ENCODE data around the gene MYRFL.

MYRFL gene

GRCh38 chr12:69947123-69947522 lies 122.1 kb downstream of the MYRFL start:
- no peaks in the 10 kb centered on the region for H3K9me3 ChIP-seq (ENCODE audit: severe bottlenecking)
- DNase-seq = no peak
- H3K27ac ChIP-seq = no peak overlapping the region
- H3K4me3 ChIP-seq (ENCODE audit: low read depth, low read length) = no peak overlapping the region
- no peaks in the 10 kb centered on the region for H3K36me3 ChIP-seq
- TF ChIP-seq CTCF (IDR thresholded peaks at IDR 0.05; ENCODE audit: low read depth, low read length) = no peak
- no peaks in the 10 kb centered on the region for H3K27me3 ChIP-seq (ENCODE audit: insufficient read depth, low read depth, severe bottlenecking)

- H3K27ac ChIP-seq = no peak overlapping the region
- no peak for TF ChIP-seq CTCF (IDR thresholded peaks at IDR 0.05; ENCODE audit: low read depth, low read length)
- H3K36me3 ChIP-seq = no peaks in the 10 kb centered on the region
- H3K9me3 ChIP-seq (ENCODE audit: severe bottlenecking) = no peaks in the 10 kb centered on the region
- DNase-seq = no peak
- no peak overlapping the region for H3K4me3 ChIP-seq (ENCODE audit: low read depth, low read length)
- no peaks in the 10 kb centered on the region for H3K27me3 ChIP-seq (ENCODE audit: insufficient read depth, low read depth, severe bottlenecking)
Measured at GRCh38 chr12:69947897-69948296, 122.9 kb downstream of the MYRFL start.

GRCh38 chr12:69948851-69949250 lies 123.8 kb downstream of the MYRFL start:
- Histone ChIP-seq H3K36me3 (no peaks in the 10 kb centered on the region), H3K4me3 (ENCODE audit: low read depth, low read length) (no peak overlapping the region), H3K27me3 (ENCODE audit: insufficient read depth, low read depth, severe bottlenecking) (no peaks in the 10 kb centered on the region), H3K9me3 (ENCODE audit: severe bottlenecking) (no peaks in the 10 kb centered on the region), H3K27ac (no peak overlapping the region)
- TF ChIP-seq CTCF (IDR thresholded peaks at IDR 0.05; ENCODE audit: low read depth, low read length) = no peak
- DNase-seq = no peak

- DNase-seq = no peak
- no peak for TF ChIP-seq CTCF (IDR thresholded peaks at IDR 0.05; ENCODE audit: low read depth, low read length)
- Histone ChIP-seq H3K27ac (no peak overlapping the region), H3K4me3 (ENCODE audit: low read depth, low read length) (no peak overlapping the region), H3K27me3 (ENCODE audit: insufficient read depth, low read depth, severe bottlenecking) (no peaks in the 10 kb centered on the region), H3K9me3 (ENCODE audit: severe bottlenecking) (no peaks in the 10 kb centered on the region), H3K36me3 (no peaks in the 10 kb centered on the region)
Measured at GRCh38 chr12:69949311-69950002, 124.4 kb downstream of the MYRFL start.

- Histone ChIP-seq H3K9me3 (ENCODE audit: severe bottlenecking) (no peaks in the 10 kb centered on the region), H3K27me3 (ENCODE audit: insufficient read depth, low read depth, severe bottlenecking) (no peaks in the 10 kb centered on the region), H3K36me3 (no peaks in the 10 kb centered on the region), H3K27ac (no peak overlapping the region), H3K4me3 (ENCODE audit: low read depth, low read length) (no peak overlapping the region)
- no peak for TF ChIP-seq CTCF (IDR thresholded peaks at IDR 0.05; ENCODE audit: low read depth, low read length)
- no peak for DNase-seq
Measured at GRCh38 chr12:69951108-69951507, 126.1 kb downstream of the MYRFL start.

- DNase-seq = no peak
- Histone ChIP-seq H3K9me3 (ENCODE audit: severe bottlenecking) (no peaks in the 10 kb centered on the region), H3K27me3 (ENCODE audit: insufficient read depth, low read depth, severe bottlenecking) (no peaks in the 10 kb centered on the region), H3K36me3 (no peaks in the 10 kb centered on the region), H3K4me3 (ENCODE audit: low read depth, low read length) (no peak overlapping the region), H3K27ac (no peak overlapping the region)
- TF ChIP-seq CTCF (IDR thresholded peaks at IDR 0.05; ENCODE audit: low read depth, low read length) = no peak
Measured at GRCh38 chr12:69952890-69953289, 127.9 kb downstream of the MYRFL start.

Data from WERI-Rb-1 (cell line).